Progenitor cell of endocrine pancreas (in vitro differentiated cells): ENCODE results near the gene EYA2. TPM values are rescaled to one million over a fixed set of nuclear protein-coding genes. Genes with fewer than 3 reads are reported as not detected.
"Not testable (repeated sequence)": the region's sequence is repeated elsewhere in the genome, so short reads cannot be mapped to it uniquely, and the experiment has no call there.

Source experiments
- DNase-seq: peaks from one replicate; pipeline ENCODE4 v3.0.0; 2021; ENCODE audit warnings: low spot score; ENCODE audit not compliant: unreplicated experiment
- H3K27ac Mint-ChIP-seq: 2 replicates; pipeline ENCODE4 v1.8.0; 2021; ENCODE audit warnings: mild to moderate bottlenecking, moderate library complexity, mixed read lengths
- H3K27me3 Mint-ChIP-seq: 2 replicates; pipeline ENCODE4 v1.8.0; 2021; ENCODE audit warnings: mixed read lengths
- H3K36me3 Mint-ChIP-seq: 2 replicates; pipeline ENCODE4 v1.8.0; 2022; ENCODE audit warnings: mixed read lengths; ENCODE audit not compliant: insufficient read depth
- H3K4me1 Mint-ChIP-seq: 2 replicates; pipeline ENCODE4 v1.8.0; 2021; ENCODE audit warnings: low read depth, mixed read lengths
- H3K4me3 Mint-ChIP-seq: 2 replicates; pipeline ENCODE4 v1.8.0; 2021; ENCODE audit warnings: low read depth, mild to moderate bottlenecking, moderate library complexity, mixed read lengths
- H3K9me3 Mint-ChIP-seq: 2 replicates; pipeline ENCODE4 v1.8.0; 2021; ENCODE audit warnings: low read depth, mixed read lengths
- total RNA-seq: library from RNA; stranded (reverse); gene quantifications from 2 replicates; pipeline ENCODE4 v1.2.1, GENCODE V29; 2021
- TF ChIP-seq, protein P1 (sequence below): fragments of 200-600 bp; sonication (generic); IDR thresholded peaks from one replicate; pipeline ENCODE4 v1.5.0; 2021; ENCODE audit warnings: antibody characterized with exemption, mild to moderate bottlenecking; ENCODE audit not compliant: unreplicated experiment

Gene EYA2
- total RNA-seq, 1 donor from 2014 or later = 0.53 TPM

DNA sequence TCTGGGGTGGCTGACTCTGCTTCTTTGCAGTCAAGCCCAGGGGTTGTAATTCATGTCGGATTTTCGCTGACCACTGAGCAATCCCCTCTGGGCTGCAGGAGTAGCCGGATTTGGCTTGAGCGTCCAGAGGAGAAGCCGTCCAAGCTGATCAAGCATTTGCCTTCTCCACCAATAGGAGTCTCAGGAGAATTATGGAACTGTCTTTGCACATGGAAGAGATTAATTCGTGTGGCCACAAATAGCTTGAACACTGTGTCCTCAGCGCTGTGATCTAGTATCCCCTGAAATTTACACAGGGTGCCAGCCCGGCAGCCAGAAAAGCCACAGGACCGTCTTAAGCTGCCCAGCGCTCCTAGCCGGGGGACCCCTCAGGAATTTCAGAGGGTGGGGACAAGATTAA is 37.1 kb downstream of the EYA2 start:
- DNase-seq = no peak
- H3K27ac Mint-ChIP-seq = no peak overlapping the region
- H3K9me3 Mint-ChIP-seq = no peaks in the 10 kb centered on the region
- H3K36me3 Mint-ChIP-seq = no peaks in the 10 kb centered on the region
- TF ChIP-seq, protein P1, sequence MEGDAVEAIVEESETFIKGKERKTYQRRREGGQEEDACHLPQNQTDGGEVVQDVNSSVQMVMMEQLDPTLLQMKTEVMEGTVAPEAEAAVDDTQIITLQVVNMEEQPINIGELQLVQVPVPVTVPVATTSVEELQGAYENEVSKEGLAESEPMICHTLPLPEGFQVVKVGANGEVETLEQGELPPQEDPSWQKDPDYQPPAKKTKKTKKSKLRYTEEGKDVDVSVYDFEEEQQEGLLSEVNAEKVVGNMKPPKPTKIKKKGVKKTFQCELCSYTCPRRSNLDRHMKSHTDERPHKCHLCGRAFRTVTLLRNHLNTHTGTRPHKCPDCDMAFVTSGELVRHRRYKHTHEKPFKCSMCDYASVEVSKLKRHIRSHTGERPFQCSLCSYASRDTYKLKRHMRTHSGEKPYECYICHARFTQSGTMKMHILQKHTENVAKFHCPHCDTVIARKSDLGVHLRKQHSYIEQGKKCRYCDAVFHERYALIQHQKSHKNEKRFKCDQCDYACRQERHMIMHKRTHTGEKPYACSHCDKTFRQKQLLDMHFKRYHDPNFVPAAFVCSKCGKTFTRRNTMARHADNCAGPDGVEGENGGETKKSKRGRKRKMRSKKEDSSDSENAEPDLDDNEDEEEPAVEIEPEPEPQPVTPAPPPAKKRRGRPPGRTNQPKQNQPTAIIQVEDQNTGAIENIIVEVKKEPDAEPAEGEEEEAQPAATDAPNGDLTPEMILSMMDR = no peak
- peaks cover 28% of the 10 kb centered on the region for H3K27me3 Mint-ChIP-seq
- H3K4me3 Mint-ChIP-seq = no peak overlapping the region
- no peaks in the 10 kb centered on the region for H3K4me1 Mint-ChIP-seq

DNA sequence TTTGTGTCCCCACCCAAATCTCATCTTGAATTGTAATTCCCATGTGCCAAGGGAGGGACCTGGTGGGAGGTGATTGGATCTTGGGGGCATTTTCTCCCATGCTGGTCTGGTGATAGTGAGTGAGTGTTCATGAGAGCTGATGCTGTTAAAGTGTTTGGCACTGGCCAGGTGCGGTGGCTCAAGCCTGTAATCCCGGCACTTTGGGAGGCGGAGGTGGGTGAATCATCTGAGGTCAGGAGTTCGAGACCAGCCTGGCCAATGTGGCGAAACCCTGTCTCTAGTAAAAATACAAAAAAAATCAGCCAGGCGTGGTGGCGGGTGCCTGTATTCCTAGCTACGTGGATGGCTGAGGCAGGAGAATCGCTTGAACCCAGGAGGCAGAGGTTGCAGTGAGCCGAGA is 37.8 kb downstream of the EYA2 start:
- DNase-seq, H3K9me3 Mint-ChIP-seq, H3K4me1 Mint-ChIP-seq, H3K36me3 Mint-ChIP-seq, H3K4me3 Mint-ChIP-seq, H3K27ac Mint-ChIP-seq: not testable (repeated sequence)
- H3K27me3 Mint-ChIP-seq = peaks cover 28% of the 10 kb centered on the region

DNA sequence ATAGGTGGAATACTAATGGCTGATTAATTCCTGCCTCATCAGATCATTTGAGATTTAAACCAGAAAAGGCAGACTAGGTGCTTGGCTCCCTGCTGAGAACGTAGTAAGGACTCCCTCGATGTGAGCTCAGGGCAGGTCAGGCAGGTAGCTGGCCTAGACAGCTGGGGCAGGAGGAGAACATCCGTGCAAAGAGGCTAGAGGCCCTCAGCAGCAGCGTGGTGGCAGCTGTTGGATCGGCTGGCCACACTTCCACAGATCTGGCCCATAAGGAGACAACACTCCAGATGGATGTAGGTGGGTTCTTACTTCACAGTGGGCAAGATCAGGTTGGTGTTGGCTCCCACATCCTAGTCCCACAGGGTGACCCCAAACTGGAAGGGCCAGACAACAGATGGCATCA is 38.5 kb downstream of the EYA2 start:
- TF ChIP-seq, protein P1 = no peak
- H3K36me3 Mint-ChIP-seq = no peaks in the 10 kb centered on the region
- H3K4me3 Mint-ChIP-seq = no peak overlapping the region
- H3K27ac Mint-ChIP-seq = no peak overlapping the region
- peaks cover 28% of the 10 kb centered on the region for H3K27me3 Mint-ChIP-seq
- no peaks in the 10 kb centered on the region for H3K9me3 Mint-ChIP-seq
- no peaks in the 10 kb centered on the region for H3K4me1 Mint-ChIP-seq
- no peak for DNase-seq

DNA sequence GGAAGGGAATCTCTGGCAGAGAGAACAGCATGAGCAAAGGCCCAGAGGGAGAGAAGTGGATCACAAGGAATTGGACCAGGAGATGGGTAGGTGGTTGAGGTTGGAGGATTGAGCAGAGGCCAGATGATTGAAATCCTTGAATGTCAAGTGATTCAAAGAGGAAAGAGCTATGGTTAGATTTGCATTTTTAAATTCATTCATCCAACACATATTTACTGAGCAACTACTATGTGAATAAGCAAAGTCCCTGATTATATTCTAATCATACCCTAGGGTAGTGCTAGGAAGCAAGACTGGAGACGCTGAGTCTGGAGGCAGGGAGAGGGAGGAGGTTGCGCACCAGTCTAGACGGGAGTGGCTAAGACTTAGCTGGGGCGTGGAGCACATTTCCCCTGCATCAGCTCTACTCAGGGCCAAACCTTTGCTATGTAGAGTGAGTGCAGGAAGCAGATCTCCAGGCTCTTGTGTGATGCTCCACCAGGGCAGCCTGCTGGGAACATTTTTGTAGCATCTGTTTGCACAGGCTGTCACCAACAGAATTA is 40.2 kb downstream of the EYA2 start:
- no peaks in the 10 kb centered on the region for H3K36me3 Mint-ChIP-seq
- H3K9me3 Mint-ChIP-seq = no peaks in the 10 kb centered on the region
- H3K4me1 Mint-ChIP-seq = no peaks in the 10 kb centered on the region
- peaks cover 17% of the 10 kb centered on the region for H3K27me3 Mint-ChIP-seq
- no peak overlapping the region for H3K4me3 Mint-ChIP-seq
- TF ChIP-seq, protein P1 = no peak
- H3K27ac Mint-ChIP-seq = no peak overlapping the region
- DNase-seq = no peak

DNA sequence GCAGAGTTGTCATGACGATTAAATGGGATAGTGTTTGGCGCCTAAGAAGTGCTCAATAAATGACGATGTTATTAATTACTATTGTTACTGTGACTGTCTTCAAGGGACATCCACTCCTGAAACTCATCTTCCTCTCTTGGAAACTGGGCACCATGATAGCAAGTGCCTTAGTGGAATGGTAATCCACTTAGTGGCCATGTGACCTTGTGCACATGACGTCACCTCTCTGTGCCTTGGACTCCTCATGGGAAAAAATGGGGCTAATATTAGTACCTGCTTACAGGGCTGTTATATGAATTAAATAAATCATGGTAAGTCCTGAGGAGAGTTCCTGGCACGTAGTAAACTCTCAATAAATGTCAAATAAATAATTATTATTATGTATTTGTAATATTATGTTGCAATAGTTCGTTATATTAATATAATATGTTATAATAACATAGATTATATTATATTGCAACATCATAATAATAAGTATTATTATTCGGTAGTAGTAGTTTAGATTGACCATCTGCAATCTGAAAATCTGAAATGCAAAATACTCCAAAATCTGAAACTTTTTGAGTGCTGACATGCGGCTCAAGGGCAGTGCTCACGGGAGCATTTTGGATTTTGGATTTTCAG is 40.9 kb downstream of the EYA2 start:
- H3K4me1 Mint-ChIP-seq = no peaks in the 10 kb centered on the region
- no peaks in the 10 kb centered on the region for H3K36me3 Mint-ChIP-seq
- no peaks in the 10 kb centered on the region for H3K9me3 Mint-ChIP-seq
- no peak for DNase-seq
- TF ChIP-seq, protein P1 = no peak
- H3K27ac Mint-ChIP-seq = no peak overlapping the region
- H3K4me3 Mint-ChIP-seq = no peak overlapping the region
- peaks cover 12% of the 10 kb centered on the region for H3K27me3 Mint-ChIP-seq
